GM15510 (cell line): ENCODE results near the gene ZPBP2.
A peak's percentile ranks its signal among the peaks of the same experiment; 100 is the strongest.

Source experiments
- POLR2A ChIP-seq: IDR thresholded peaks from 3 replicates; pipeline ENCODE4 v1.6.1; 2011; ENCODE audit warnings: borderline replicate concordance; ENCODE audit not compliant: insufficient read length; ENCODE audit errors: extremely low read depth

ZPBP2 gene, protein sequence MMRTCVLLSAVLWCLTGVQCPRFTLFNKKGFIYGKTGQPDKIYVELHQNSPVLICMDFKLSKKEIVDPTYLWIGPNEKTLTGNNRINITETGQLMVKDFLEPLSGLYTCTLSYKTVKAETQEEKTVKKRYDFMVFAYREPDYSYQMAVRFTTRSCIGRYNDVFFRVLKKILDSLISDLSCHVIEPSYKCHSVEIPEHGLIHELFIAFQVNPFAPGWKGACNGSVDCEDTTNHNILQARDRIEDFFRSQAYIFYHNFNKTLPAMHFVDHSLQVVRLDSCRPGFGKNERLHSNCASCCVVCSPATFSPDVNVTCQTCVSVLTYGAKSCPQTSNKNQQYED

DNA sequence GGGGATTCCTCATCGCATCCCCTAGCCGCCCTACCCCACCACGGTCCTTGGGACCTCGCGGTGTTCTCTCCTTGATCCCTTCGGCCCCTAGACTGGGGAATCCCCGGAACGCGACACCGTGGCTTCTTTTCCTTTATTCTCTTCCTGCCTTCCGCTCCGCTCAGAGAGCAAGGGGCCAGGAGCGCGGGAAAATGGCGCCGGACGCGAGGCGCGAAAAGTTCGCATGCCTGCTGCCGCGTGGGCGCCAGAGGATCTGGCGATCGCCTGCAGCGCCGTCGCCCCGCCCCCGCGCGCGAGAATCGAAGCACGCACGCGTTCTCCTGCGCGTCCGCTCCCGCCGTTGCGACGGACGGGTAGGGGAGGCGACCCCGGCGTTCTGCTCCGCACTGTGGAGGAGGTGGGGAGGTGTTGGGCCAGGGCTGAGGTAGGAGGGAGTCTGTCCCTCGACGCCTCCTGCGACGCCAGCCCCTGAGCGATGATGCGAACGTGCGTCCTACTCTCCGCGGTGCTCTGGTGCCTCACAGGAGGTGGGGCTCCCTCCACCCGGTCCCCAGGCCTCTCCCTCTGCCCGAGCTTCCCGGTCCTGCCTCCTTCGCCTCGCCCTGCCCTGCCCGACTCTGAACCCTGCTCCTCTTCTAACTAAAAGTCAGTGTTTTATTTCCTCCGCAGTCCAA is at the start of gene ZPBP2:
Gene ZPBP2 (plus strand): TSS at position 323 of the 674 bp plus-strand sequence. CDS start 153 bp downstream, at position 476.
- peak; percentile 38 for TF ChIP-seq POLR2A

DNA sequence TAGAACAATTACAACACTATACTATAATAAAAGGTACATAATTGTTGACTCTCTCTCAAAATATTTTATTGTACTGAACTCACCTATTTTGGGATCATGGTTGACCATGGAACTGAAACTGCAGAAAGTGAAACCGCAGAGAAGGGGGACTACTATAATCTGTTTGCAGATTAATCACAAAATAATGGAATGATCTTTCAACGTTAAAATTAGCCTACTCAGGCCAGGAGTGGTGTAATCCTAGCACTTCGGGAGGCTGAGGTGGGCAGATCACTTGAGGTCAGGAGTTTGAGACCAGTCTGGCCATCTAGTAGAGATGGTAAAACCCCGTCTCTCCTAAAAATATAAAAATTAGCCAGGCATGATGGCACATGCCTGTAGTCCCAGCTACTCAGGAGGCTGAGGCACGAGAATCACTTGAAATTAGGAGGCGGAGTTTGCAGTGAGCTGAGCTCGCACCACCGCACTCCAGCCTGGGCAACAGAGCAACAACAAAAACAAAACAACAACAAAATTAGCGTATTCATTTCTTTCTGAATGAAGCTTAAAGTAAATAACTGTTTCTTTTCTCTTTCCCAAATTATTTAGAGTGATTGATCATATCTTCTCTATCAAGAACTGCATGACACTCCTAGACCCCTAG is 49.5 kb upstream of the ZPBP2 start:
- TF ChIP-seq POLR2A, result no peak

DNA sequence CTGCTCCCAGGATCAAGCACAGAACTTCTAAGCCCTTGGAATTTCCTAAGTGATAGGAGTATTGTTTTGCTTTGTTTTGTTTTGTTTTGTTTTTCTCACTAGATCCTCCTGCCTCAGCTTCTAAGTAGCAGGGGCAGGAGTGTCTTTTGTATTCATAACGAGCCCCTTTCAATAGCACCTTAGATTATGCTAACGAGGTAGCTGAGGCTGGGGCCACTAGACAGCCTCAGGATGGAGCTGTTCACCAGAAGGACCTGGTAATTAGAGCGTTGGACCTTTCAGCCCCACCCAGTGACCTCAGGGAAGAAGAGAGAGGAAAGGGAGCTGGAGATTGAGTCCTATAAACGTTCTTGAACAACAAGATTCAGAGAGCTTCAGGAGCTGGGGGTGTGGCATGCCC is 47.5 kb upstream of the ZPBP2 start:
- TF ChIP-seq POLR2A, result no peak

DNA sequence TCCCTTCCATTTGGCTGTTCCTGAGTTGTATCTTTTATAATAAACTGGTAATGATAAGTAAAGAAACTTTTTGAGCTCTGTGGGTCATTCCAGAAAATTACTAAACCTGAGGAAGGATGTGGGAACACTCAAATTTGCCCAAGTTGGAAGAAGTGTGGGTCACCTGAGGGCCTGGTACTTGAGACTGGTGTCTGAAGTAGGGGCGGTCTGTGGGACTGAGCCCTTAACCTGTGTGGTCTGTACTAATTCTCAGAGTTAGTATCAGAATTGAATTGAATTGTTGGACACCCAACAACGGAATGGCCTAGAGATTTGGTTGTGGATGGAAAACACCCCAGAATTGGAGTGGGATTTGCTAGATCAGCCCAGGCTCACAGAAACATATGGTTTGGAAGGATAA is 47.0 kb upstream of the ZPBP2 start:
- no peak for TF ChIP-seq POLR2A

DNA sequence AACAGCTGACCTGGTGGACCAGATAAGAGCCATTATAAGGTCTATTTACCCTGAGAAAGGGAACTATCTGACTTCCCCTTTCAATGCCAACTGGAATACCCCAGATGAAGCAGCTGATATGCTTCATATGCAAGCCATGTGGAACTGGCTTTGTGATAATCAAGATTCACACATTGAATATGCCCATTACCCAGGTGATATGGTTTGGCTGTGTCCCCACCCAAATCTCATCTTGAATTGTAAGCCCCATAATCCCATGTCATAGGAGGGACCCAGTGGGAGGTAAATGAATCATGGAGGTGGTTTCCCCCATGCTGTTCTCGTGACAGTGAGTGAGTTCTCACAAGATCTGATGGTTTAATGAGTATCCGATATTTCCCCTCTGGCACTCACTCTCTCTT is 46.0 kb upstream of the ZPBP2 start:
- no peak for TF ChIP-seq POLR2A

DNA sequence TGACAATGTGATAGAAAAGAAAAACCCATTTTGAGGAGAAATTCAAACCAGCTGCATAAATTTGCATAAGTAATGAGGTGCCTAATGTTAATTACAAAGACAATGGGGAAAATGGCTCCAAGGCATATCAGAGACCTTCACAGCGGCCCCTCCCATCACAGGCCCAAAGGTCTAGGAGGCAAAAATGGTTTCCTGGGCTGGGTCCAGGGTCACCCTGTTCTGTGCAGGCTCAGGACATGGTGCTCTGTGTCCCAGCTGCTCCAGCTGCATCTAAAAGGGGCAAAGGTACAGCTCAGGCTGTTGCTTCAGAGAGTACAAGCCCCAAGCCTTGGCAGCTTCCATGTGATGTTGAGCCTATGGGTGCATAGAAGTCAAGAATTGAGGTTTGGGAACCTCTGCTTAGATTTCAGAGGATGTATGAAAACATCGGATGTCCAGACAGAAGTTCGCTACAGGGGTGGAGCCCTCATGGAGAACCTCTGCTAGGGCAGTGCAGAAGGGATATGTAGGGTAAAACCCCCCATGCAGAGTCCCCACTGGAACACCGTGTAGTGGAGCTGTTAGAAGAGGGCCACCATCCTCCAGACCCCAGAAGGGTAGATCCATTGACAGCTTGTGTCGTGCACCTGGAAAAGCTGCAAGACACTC is 44.5 kb upstream of the ZPBP2 start:
- no peak for TF ChIP-seq POLR2A

DNA sequence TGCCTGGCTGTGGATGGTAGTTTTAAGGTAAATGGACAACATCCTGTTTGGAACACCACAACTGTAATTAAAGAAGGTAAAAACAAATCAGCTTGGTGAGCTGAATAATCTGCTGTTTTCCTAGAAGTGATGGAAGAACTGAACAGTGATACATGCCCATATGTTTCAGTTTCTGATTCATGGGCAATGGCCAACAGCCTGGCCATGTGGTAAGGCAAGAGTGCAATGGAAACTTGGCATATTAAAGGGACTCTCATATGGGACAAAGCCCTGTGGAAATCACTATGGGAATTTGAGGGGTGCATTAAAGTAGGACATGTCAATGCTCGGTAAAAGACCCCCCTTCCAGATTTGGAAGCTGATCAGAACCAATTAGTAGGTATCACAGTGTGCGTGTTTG is 41.7 kb upstream of the ZPBP2 start:
- no peak for TF ChIP-seq POLR2A

DNA sequence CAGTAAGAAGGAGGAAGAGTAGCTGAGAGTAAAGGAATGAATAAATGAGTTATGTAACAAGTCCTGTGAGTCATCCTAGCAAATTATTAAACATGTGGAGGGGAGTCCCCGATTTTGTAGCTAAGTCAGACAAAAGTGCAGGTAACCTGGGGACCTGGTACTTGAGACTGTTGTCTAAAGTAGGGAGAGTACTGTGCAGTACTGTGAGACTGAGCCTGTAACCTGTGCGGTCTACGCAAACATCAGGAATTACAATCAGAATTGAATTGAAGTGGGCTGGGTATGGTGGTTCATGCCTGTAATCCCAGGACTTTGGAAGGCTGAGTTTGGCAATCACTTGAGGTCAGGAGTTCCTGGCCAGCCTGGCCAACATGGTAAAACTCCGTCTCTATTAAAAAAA is 39.6 kb upstream of the ZPBP2 start:
- TF ChIP-seq POLR2A, result no peak

DNA sequence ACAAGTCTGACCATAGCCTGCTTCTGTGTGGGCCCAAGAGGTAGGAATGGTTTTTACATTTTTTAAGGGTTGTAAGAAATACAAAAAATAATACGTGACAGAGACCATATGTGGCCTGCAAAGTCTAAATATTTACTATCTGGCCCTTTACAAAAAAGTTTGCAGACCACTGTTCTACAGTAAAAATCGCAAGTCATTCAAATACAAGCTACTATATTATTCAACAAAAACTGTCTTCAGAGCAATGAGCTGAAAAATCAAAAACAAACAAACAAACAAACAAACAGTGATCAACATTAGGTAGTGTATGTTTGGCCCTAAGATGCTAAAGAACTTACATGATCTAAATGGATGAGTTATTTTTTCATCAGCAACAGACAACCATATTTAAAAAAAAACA is 36.4 kb upstream of the ZPBP2 start:
- TF ChIP-seq POLR2A, result no peak

DNA sequence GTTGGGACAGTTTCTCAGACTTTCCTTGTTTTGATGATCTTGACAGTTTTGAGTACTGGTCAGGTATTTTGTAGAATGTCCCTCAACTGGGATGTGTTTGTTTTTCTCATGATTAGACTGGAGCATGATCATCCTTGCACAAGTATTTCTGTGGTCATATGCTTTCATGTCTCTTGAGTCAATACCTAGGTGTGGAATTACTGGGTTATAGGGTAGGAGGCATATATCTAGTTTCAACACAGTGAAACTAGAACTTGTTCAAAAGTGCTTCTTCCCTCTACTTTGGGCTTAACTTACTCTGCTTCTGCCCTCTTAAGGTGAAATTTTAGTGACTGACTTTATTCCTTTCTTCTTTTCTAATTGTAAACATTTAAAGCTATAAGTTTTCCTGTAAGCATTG is 34.0 kb upstream of the ZPBP2 start:
- no peak for TF ChIP-seq POLR2A

DNA sequence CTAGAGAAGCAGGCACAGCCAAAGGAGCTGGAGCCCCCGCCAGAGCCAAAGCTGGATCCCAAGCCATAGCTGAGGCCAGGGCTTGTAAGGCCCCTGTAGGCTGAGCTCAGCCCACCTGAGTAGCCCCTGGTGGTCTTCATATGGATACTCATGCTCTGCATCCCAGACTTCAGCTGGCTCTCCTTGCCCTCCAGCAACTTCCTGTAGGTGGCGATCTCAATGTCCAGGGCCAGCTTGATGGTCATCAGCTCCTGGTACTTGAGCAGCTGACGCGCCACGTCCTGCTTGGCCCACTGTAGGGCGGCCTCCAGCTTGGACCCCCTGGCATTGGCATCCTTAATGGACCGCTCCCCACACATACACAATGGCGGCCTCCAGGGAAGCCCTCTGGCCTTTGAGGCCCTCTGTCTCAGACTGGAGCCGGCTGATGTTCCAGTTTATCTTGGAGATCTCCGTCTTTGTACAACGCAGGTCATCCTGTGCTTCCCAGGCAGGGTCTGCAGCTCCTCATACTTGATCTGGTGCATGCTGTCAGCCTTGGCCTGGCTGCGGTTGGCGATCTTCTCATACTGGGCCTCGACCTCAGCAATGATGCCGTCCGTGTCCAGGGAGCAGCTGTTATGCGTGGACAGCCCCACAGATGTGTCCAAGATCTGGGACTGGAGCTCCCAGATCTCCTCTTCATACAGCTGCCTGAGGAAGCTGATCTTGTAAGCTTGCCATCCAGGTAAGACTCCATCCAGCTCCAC is 32.8 kb upstream of the ZPBP2 start:
- no peak for TF ChIP-seq POLR2A

DNA sequence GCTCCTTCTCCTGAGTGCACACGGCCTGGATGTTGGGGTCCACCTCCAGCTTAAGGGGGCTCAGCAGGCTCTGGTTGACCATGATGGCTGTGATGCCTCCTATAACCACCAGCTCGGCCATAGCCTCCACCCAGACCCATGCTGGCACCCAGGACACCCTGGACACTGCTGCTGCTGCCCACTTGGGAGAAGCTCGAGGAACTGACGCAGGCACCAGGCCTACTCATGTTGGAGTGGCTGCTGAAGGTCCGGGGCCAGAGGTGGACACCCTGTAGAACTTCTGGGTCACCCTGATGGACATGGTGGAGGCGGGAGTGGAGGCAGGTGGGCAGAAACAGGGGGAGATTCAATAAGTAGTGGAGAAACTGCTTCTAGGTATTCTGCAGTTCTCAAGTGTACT is 31.9 kb upstream of the ZPBP2 start:
- TF ChIP-seq POLR2A, result no peak

DNA sequence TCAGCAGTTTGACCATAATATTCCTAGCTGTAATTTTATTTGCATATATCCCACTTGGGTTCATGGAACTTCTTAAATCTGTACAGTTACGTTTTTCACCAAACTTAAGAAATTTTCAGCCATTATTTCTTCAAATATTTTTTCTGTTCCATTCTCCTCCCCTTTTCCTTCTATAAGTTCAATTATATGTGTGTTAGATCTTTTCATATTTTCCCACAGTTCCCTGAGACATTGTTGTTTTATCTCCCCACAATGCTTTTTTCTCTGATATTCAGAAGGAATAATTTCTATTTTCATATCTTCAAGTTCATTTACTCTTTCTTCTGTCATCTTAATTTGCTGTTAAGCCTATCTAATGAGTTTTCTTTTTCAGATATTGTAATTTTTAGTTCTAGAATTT is 29.9 kb upstream of the ZPBP2 start:
- no peak for TF ChIP-seq POLR2A

DNA sequence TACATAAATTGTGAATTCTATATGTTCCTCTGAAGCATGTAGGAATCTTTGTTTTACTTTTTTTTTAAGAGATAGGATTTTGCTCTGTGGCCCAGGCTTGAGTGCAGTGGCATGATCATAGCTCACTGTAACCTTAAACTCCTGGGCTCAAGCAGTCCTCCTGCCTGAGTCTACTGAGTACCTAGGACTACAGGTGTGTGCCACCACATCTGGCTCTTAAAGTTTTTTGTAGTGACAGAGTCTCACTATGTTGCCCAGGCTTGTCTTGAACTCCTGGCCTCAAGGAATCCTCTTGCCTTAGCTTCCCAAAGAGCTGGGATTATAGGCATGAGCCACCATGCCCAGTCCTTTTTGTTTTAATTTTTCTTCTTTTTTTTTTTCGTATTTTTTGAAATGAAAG is 29.2 kb upstream of the ZPBP2 start:
- TF ChIP-seq POLR2A, result no peak

DNA sequence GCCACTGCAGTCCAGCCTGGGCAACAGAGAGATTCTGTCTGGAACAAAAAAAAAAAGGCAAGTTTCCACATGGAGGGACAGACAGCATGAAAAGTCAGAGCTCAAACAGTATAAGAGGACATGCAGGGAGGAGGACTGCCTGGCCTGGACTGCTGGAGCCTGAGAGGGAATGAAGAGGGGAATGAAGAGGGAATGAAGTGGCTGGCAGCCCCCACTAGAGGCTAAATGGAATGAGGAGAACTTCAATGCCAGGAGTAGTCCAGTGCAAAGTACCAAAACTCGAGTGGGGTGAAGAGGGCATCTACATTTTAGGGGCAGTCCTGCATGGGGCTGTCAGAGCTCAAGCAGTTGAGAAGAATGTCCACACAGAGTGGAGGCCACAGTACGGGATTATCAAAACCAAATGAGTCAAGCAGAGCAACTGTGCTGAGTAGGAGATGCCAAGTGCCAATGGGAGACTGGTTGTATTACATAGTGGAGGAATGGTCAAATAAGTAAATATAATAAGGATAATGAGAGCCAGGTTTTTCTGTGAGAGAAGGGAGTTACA is 26.8 kb upstream of the ZPBP2 start:
- TF ChIP-seq POLR2A, result no peak
